ENCODE results near the gene PTPRN2. TPM values are rescaled to one million over a fixed set of nuclear protein-coding genes. Genes with fewer than 3 reads are reported as not detected.
"Not testable (repeated sequence)": the region's sequence is repeated elsewhere in the genome, so short reads cannot be mapped to it uniquely, and the experiment has no call there.

PTPRN2 gene
- total and polyA plus RNA-seq, 2 experiments from 2014 or later, result 0.28 TPM; not detected in 1

DNA sequence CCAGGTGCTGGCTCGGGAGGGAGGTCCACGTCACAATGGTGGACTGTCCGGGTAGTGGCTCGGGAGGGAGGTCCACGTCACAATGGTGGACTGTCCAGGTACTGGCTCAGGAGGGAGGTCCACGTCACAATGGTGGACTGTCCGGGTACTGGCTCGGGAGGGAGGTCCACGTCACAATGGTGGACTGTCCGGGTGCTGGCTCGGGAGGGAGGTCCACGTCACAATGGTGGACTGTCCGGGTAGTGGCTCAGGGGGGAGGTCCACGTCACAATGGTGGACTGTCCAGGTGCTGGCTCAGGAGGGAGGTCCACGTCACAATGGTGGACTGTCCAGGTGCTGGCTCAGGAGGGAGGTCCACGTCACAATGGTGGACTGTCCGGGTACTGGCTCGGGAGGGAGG lies 65.8 kb downstream of the PTPRN2 start:
- not testable (repeated sequence) for H3K9me3 ChIP-seq (ENCODE audit: low read depth); H3K27me3 ChIP-seq; H3K4me3 ChIP-seq; H3K4me1 ChIP-seq (ENCODE audit: low read depth); H3K36me3 ChIP-seq; H3K27ac ChIP-seq; DNase-seq (ENCODE audit: low read depth in 1 of 2, low spot score in 1 of 2)

DNA sequence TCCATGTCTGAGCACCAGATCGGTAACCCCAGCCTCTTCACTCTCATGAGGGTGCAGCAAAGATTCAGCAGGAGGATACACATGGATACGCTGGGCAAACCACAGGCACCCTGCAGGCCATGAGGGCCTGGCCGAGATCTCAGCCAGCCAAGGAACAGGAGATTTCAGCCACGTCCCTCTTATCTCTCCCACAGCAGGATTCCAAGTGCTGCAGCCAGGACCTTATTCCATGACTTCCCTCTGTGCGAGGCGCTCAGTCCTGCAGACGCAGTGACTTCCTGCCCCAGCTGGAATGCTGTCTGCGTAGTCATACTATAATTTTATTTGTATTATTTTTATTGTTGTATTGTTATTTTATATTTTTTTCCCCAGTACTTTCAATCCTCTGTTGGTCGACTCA lies 66.8 kb downstream of the PTPRN2 start:
- TF ChIP-seq, protein P1, sequence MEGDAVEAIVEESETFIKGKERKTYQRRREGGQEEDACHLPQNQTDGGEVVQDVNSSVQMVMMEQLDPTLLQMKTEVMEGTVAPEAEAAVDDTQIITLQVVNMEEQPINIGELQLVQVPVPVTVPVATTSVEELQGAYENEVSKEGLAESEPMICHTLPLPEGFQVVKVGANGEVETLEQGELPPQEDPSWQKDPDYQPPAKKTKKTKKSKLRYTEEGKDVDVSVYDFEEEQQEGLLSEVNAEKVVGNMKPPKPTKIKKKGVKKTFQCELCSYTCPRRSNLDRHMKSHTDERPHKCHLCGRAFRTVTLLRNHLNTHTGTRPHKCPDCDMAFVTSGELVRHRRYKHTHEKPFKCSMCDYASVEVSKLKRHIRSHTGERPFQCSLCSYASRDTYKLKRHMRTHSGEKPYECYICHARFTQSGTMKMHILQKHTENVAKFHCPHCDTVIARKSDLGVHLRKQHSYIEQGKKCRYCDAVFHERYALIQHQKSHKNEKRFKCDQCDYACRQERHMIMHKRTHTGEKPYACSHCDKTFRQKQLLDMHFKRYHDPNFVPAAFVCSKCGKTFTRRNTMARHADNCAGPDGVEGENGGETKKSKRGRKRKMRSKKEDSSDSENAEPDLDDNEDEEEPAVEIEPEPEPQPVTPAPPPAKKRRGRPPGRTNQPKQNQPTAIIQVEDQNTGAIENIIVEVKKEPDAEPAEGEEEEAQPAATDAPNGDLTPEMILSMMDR (IDR thresholded peaks at IDR 0.05; ENCODE audit: low read depth, low read length), result no peak
- no peak for DNase-seq (ENCODE audit: low read depth in 1 of 2, low spot score in 1 of 2)
- Histone ChIP-seq H3K9me3 (ENCODE audit: low read depth) (no peaks in the 10 kb centered on the region), H3K27ac (no peak overlapping the region), H3K4me3 (no peak overlapping the region), H3K27me3 (no peaks in the 10 kb centered on the region), H3K36me3 (no peaks in the 10 kb centered on the region), H3K4me1 (ENCODE audit: low read depth) (no peaks in the 10 kb centered on the region)

DNA sequence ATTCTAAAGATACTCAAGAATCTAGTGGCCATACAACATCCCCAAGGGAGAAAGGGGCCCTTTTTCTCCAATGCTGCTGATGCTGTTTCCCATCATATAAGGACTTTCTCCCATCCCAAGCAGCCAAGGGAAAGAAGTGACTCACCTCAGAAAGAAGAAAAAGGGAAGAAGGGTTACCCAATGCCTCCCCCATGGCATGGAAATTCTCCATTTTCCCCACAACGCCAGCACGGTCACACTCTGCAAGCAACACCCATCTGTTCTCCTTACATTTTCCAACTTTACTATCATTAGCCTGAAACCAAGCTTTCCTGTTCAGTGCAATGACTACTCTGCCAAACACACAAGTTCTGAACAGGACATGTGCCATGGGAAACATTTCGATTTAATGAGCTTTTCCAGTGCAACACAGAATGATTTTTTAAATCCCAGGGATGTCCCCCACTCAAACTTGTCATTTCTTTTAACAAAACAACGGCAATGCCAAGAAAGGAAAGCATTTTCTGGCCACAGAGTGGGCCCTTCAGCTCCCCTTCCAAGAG lies 67.9 kb downstream of the PTPRN2 start:
- Histone ChIP-seq H3K27ac (no peak overlapping the region), H3K4me3 (no peak overlapping the region), H3K9me3 (ENCODE audit: low read depth) (no peaks in the 10 kb centered on the region), H3K36me3 (no peaks in the 10 kb centered on the region), H3K4me1 (ENCODE audit: low read depth) (no peaks in the 10 kb centered on the region), H3K27me3 (no peaks in the 10 kb centered on the region)
- DNase-seq (ENCODE audit: low read depth in 1 of 2, low spot score in 1 of 2), result no peak
- TF ChIP-seq, protein P1 (IDR thresholded peaks at IDR 0.05; ENCODE audit: low read depth, low read length), result no peak

DNA sequence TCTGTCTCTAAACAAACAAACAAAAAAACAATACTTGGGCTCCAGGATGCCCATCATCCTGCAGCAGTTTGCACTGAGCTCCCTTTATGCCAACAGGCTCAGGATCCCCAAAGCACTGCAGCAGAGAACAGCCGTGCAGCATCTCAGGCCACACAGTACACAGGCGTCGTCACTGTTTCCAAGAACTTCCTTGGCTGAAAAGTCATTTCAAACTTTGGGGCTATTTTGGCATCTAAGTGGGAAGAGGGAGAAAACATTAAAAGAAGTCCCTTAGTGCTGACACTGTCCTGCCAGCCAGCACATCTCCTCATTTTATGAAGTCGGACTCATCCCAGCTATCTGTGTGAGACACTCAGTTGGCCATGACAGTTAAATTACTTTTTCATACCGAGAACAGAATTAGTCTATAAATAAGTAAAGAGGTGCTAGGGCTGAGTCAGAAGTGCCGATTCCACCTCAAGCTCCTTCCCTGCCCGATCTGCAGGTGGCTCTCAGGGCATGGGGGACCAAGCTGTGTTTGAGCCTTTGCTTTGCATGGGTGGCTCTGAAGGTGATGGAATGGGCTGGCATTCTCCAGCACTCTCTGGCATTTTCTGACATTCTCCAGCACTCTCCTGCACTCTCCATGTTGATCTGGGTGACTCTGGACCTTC lies 68.5 kb downstream of the PTPRN2 start:
- Histone ChIP-seq H3K27ac (no peak overlapping the region), H3K4me1 (ENCODE audit: low read depth) (no peaks in the 10 kb centered on the region), H3K36me3 (no peaks in the 10 kb centered on the region), H3K9me3 (ENCODE audit: low read depth) (no peaks in the 10 kb centered on the region), H3K4me3 (no peak overlapping the region), H3K27me3 (no peaks in the 10 kb centered on the region)
- TF ChIP-seq, protein P1 (IDR thresholded peaks at IDR 0.05; ENCODE audit: low read depth, low read length), result no peak
- no peak for DNase-seq (ENCODE audit: low read depth in 1 of 2, low spot score in 1 of 2)

DNA sequence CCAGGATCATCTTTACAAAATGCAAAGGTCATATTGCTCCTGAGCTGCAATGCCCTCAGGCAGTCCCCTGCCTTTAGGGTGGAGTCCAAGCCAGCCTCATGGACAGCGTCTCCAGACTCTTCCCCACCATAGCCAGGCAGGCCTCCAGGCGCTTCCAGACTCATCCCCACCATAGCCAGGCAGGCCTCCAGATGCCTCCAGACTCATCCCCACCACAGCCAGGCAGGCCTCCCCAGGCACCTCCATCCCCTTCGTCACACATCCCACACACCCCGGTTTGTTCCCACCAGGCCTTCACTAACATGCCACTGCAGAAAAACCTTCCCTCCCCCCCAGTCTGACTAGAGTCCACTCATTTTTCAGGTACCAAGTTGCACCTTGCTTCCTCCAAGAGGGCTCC lies 70.1 kb downstream of the PTPRN2 start:
- H3K27me3 ChIP-seq, result no peaks in the 10 kb centered on the region
- no peak overlapping the region for H3K4me3 ChIP-seq
- no peaks in the 10 kb centered on the region for H3K9me3 ChIP-seq (ENCODE audit: low read depth)
- no peaks in the 10 kb centered on the region for H3K4me1 ChIP-seq (ENCODE audit: low read depth)
- no peak for DNase-seq (ENCODE audit: low read depth in 1 of 2, low spot score in 1 of 2)
- no peaks in the 10 kb centered on the region for H3K36me3 ChIP-seq
- TF ChIP-seq, protein P1 (IDR thresholded peaks at IDR 0.05; ENCODE audit: low read depth, low read length), result no peak
- H3K27ac ChIP-seq, result no peak overlapping the region

DNA sequence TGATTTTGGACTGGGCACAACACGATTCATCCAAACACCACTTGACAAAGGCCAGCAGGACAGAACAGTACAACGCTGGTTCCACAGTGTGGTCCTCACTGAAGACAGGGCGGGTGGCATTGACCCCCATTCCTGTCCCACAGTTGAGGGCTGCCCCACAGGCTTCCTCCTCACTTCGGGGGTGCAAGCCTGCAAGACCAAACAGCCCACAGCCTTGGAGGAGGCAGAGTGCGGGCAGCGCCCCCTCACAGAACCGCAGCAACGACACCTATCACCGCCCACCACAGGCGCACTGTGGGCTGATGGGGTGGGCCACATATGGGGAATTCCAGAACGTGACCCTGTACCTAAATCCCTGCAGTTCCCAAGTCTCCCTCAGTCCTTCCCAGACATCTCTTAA lies 70.6 kb downstream of the PTPRN2 start:
- H3K4me3 ChIP-seq, result no peak overlapping the region
- TF ChIP-seq, protein P1 (IDR thresholded peaks at IDR 0.05; ENCODE audit: low read depth, low read length), result no peak
- H3K27me3 ChIP-seq, result no peaks in the 10 kb centered on the region
- no peak overlapping the region for H3K27ac ChIP-seq
- H3K9me3 ChIP-seq (ENCODE audit: low read depth), result no peaks in the 10 kb centered on the region
- H3K36me3 ChIP-seq, result no peaks in the 10 kb centered on the region
- no peaks in the 10 kb centered on the region for H3K4me1 ChIP-seq (ENCODE audit: low read depth)
- no peak for DNase-seq (ENCODE audit: low read depth in 1 of 2, low spot score in 1 of 2)

Data from cardiac muscle cell (in vitro differentiated cells and primary cell).